ENCODE results near the gene GALT.

The GALT gene

DNA sequence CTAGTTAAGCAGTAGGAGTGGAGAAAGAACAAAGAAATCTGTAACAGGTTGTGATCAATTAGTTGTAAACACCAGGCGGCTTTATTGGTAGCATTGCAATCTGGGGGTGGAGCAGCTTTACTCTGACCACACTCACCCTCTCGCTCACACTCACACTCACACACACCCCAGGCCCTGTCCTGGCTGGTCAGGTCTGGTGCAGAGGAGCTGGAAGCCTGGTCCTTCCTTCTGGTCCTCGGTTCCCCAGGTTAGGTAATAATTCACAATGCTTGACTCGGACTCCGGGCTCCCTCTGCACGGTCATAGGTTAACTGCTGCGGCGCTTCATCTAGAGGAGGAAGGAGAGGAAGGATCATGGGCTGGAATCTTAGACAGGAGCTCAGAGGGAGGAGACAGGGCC is 43.0 kb downstream of the GALT start:
- H2BK5ac ChIP-seq (ENCODE audit: low read length): no peak overlapping the region
- H3K9ac ChIP-seq (ENCODE audit: low read length): no peak overlapping the region
- H3K27me3 ChIP-seq (ENCODE audit: insufficient read depth, low read length, poor library complexity): no peaks in the 10 kb centered on the region
- no peaks in the 10 kb centered on the region for H3K79me1 ChIP-seq (ENCODE audit: low read length)
- H4K5ac ChIP-seq (ENCODE audit: low read length): no peak overlapping the region
- H3K4me1 ChIP-seq (ENCODE audit: control insufficient read depth, low read depth, low read length): no peaks in the 10 kb centered on the region
- H3K27ac ChIP-seq (ENCODE audit: low read depth, low read length): no peak overlapping the region
- WGBS (ENCODE audit: extremely low coverage, insufficient coverage, low lambda C conversion rate): no CpG with 5 or more reads among the region's 8 CpGs
- H3K36me3 ChIP-seq (ENCODE audit: control insufficient read depth, insufficient read depth, low read length): no peaks in the 10 kb centered on the region
- H3K79me2 ChIP-seq (ENCODE audit: control insufficient read depth, insufficient read depth, low read length): no peaks in the 10 kb centered on the region
- no peak overlapping the region for H3K56ac ChIP-seq (ENCODE audit: low read length)
- H2AK5ac ChIP-seq (ENCODE audit: low read length): no peak overlapping the region
- no peak overlapping the region for H4K8ac ChIP-seq (ENCODE audit: low read depth, low read length)
- no peak overlapping the region for H3K23ac ChIP-seq (ENCODE audit: low read length)
- no peak overlapping the region for H2BK120ac ChIP-seq (ENCODE audit: low read depth, low read length)
- no peak overlapping the region for H3K4me3 ChIP-seq (ENCODE audit: low read length)
- no peak overlapping the region for H3K18ac ChIP-seq (ENCODE audit: low read length)
- no peak overlapping the region for H3K4ac ChIP-seq (ENCODE audit: low read depth, low read length)
- no peak for DNase-seq
- no peak overlapping the region for H3K4me2 ChIP-seq (ENCODE audit: low read length)
- no peak overlapping the region for H2BK15ac ChIP-seq (replicated peaks; ENCODE audit: low read depth)

DNA sequence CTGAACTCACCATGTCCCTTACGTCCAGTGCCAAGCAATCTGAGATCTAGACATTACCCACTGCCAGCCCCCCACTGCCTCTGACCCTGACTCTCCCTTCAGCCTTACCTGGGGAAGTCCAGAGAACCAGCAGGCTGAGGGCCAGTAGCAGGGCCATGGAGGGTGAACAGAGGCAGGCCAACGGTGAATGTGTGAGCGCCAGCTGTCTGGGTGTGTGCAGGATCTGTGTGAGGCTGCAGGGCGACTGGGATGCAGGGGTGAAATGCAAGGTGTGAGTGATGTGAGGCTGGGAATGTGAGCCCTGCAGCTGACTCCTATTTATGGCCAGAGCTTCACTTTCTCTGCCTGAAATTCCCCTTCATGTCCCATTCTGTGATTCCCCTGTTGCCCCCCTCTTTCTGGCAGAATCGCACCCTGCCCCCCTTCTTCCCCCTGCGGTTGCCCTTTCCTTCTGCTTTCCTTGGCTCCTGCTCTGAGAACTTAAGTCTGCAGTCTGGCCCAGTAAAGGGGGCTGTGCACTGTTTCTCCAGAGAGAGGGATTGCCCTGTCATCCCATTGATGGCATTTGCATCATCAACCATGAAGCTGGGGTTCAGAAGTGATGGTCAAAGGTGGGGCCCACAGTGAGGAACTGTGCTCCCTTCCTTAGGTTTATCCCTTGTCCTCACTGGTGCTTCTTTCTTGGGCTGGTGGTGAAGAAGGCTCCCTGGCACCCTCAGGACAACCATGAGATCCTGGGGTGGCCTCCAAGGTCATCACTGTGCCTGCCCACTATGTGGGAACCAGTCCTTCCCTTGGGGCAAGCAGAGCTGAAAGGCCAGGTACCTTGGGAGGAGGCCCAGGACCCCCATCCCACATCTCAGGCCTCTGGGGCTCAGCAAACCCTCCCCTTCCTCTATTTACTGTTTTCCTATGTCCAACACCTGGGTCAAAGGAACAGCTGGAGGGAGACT is 44.8 kb downstream of the GALT start, which contains the start of gene CCL19:
TSS of gene CCL19 (minus strand) at position 294 of the 953 bp plus-strand sequence. CDS start at position 157, 137 bp downstream.
- no peaks in the 10 kb centered on the region for H3K27me3 ChIP-seq (ENCODE audit: insufficient read depth, low read length, poor library complexity)
- DNase-seq: no peak
- H4K8ac ChIP-seq (ENCODE audit: low read depth, low read length): no peak within 1 kb of the TSS
- H3K9ac ChIP-seq (ENCODE audit: low read length): no peak within 1 kb of the TSS
- no CpG with 5 or more reads among the region's 6 CpGs for WGBS (ENCODE audit: extremely low coverage, insufficient coverage, low lambda C conversion rate)
- H3K56ac ChIP-seq (ENCODE audit: low read length): no peak within 1 kb of the TSS
- H3K4me1 ChIP-seq (ENCODE audit: control insufficient read depth, low read depth, low read length): no peaks in the 10 kb centered on the region
- no peak within 1 kb of the TSS for H2AK5ac ChIP-seq (ENCODE audit: low read length)
- H3K23ac ChIP-seq (ENCODE audit: low read length): no peak within 1 kb of the TSS
- no peak within 1 kb of the TSS for H4K5ac ChIP-seq (ENCODE audit: low read length)
- no peak within 1 kb of the TSS for H3K18ac ChIP-seq (ENCODE audit: low read length)
- no peak within 1 kb of the TSS for H3K27ac ChIP-seq (ENCODE audit: low read depth, low read length)
- no peak within 1 kb of the TSS for H3K4ac ChIP-seq (ENCODE audit: low read depth, low read length)
- H3K4me2 ChIP-seq (ENCODE audit: low read length): no peak within 1 kb of the TSS
- H3K36me3 ChIP-seq (ENCODE audit: control insufficient read depth, insufficient read depth, low read length): no peaks in the 10 kb centered on the region
- H2BK120ac ChIP-seq (ENCODE audit: low read depth, low read length): no peak within 1 kb of the TSS
- H3K79me2 ChIP-seq (ENCODE audit: control insufficient read depth, insufficient read depth, low read length): no peaks in the 10 kb centered on the region
- H2BK15ac ChIP-seq (replicated peaks; ENCODE audit: low read depth): no peak within 1 kb of the TSS
- H3K4me3 ChIP-seq (ENCODE audit: low read length): no peak within 1 kb of the TSS
- no peaks in the 10 kb centered on the region for H3K79me1 ChIP-seq (ENCODE audit: low read length)
- H2BK5ac ChIP-seq (ENCODE audit: low read length): no peak within 1 kb of the TSS

DNA sequence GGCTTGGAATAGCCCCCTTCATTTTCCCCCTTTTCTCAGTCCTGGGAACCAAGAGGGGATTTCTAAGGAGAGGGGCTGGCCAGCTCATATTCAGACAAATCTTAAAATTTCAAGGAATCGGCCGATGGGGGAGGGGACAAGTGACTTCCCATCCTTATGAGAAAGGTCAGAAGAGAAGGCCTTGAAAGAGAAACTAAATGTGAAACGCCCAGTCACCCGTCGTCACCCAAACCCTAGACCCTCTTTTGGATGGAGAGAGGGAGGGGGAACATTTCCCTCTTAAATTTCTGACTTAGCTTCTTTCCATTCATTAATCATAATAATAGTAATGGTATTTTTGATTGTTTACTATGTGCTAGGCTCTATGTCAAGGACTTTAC is 45.5 kb downstream of the GALT start:
- no peak overlapping the region for H2BK5ac ChIP-seq (ENCODE audit: low read length)
- no peak overlapping the region for H2AK5ac ChIP-seq (ENCODE audit: low read length)
- no peaks in the 10 kb centered on the region for H3K4me1 ChIP-seq (ENCODE audit: control insufficient read depth, low read depth, low read length)
- no peak overlapping the region for H3K4me2 ChIP-seq (ENCODE audit: low read length)
- H2BK120ac ChIP-seq (ENCODE audit: low read depth, low read length): no peak overlapping the region
- no peak for DNase-seq
- H3K27me3 ChIP-seq (ENCODE audit: insufficient read depth, low read length, poor library complexity): no peaks in the 10 kb centered on the region
- H3K36me3 ChIP-seq (ENCODE audit: control insufficient read depth, insufficient read depth, low read length): no peaks in the 10 kb centered on the region
- no peak overlapping the region for H3K23ac ChIP-seq (ENCODE audit: low read length)
- no peak overlapping the region for H3K9ac ChIP-seq (ENCODE audit: low read length)
- H4K5ac ChIP-seq (ENCODE audit: low read length): no peak overlapping the region
- no peaks in the 10 kb centered on the region for H3K79me2 ChIP-seq (ENCODE audit: control insufficient read depth, insufficient read depth, low read length)
- no peak overlapping the region for H4K8ac ChIP-seq (ENCODE audit: low read depth, low read length)
- no peak overlapping the region for H3K4ac ChIP-seq (ENCODE audit: low read depth, low read length)
- no peak overlapping the region for H2BK15ac ChIP-seq (replicated peaks; ENCODE audit: low read depth)
- no peak overlapping the region for H3K27ac ChIP-seq (ENCODE audit: low read depth, low read length)
- H3K56ac ChIP-seq (ENCODE audit: low read length): no peak overlapping the region
- H3K4me3 ChIP-seq (ENCODE audit: low read length): no peak overlapping the region
- no CpG with 5 or more reads among the region's 5 CpGs for WGBS (ENCODE audit: extremely low coverage, insufficient coverage, low lambda C conversion rate)
- no peaks in the 10 kb centered on the region for H3K79me1 ChIP-seq (ENCODE audit: low read length)
- no peak overlapping the region for H3K18ac ChIP-seq (ENCODE audit: low read length)

DNA sequence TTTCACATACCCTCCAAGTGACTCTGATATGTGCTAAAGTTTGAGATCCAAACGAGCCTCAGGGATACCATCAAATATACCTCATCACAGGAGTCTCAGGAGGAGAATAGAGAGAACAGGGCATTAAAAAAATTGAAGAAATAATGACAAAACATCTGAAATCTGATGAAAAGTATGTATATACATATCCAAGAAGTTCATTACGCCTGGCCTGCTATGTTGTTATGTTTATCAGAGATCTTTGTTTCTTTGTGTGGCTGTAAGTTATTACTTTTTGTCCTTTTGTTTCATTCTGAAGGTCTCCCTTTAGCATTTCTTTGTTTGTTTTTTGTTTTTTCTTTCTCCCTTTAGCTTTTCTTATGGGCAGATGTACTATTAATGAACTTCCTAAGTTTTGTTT is 47.1 kb downstream of the GALT start:
- Histone ChIP-seq H3K27me3 (ENCODE audit: insufficient read depth, low read length, poor library complexity) (no peaks in the 10 kb centered on the region), H2BK5ac (ENCODE audit: low read length) (no peak overlapping the region), H4K8ac (ENCODE audit: low read depth, low read length) (no peak overlapping the region), H3K4me3 (ENCODE audit: low read length) (no peak overlapping the region), H3K18ac (ENCODE audit: low read length) (no peak overlapping the region), H3K23ac (ENCODE audit: low read length) (no peak overlapping the region), H3K79me2 (ENCODE audit: control insufficient read depth, insufficient read depth, low read length) (no peaks in the 10 kb centered on the region), H3K9ac (ENCODE audit: low read length) (no peak overlapping the region), H3K4ac (ENCODE audit: low read depth, low read length) (no peak overlapping the region), H3K79me1 (ENCODE audit: low read length) (no peaks in the 10 kb centered on the region), H3K36me3 (ENCODE audit: control insufficient read depth, insufficient read depth, low read length) (no peaks in the 10 kb centered on the region), H4K5ac (ENCODE audit: low read length) (no peak overlapping the region), H3K4me2 (ENCODE audit: low read length) (no peak overlapping the region), H2BK15ac (replicated peaks; ENCODE audit: low read depth) (no peak overlapping the region), H3K27ac (ENCODE audit: low read depth, low read length) (no peak overlapping the region), H3K4me1 (ENCODE audit: control insufficient read depth, low read depth, low read length) (no peaks in the 10 kb centered on the region), H2AK5ac (ENCODE audit: low read length) (no peak overlapping the region), H3K56ac (ENCODE audit: low read length) (no peak overlapping the region), H2BK120ac (ENCODE audit: low read depth, low read length) (no peak overlapping the region)
- no peak for DNase-seq
- WGBS (ENCODE audit: extremely low coverage, insufficient coverage, low lambda C conversion rate): no CpG with 5 or more reads among the region's 2 CpGs

DNA sequence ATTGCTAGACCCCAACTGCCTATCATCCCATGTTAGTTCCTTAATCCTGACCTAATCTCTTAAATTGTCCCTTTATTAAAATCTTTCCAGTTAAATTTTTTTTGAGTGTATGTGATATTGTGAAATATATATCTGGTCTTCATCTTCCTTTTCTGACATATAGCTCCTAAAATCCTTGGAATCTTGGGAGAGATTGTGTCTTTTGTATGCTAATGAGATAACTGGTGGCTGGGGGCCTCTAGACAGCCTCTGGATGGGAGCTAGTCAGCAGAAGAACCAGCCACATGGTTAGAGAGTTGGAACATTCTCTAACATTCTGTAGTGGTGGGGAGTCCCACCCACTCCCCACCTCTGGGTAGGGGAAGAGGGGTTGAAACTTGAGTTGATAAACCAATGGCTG is 48.3 kb downstream of the GALT start:
- Histone ChIP-seq H3K4ac (ENCODE audit: low read depth, low read length) (no peak overlapping the region), H3K79me2 (ENCODE audit: control insufficient read depth, insufficient read depth, low read length) (no peaks in the 10 kb centered on the region), H2AK5ac (ENCODE audit: low read length) (no peak overlapping the region), H3K4me3 (ENCODE audit: low read length) (no peak overlapping the region), H3K36me3 (ENCODE audit: control insufficient read depth, insufficient read depth, low read length) (no peaks in the 10 kb centered on the region), H4K5ac (ENCODE audit: low read length) (no peak overlapping the region), H3K27me3 (ENCODE audit: insufficient read depth, low read length, poor library complexity) (peaks cover 2% of the 10 kb centered on the region), H3K79me1 (ENCODE audit: low read length) (no peaks in the 10 kb centered on the region), H3K27ac (ENCODE audit: low read depth, low read length) (no peak overlapping the region), H3K18ac (ENCODE audit: low read length) (no peak overlapping the region), H3K9ac (ENCODE audit: low read length) (no peak overlapping the region), H2BK120ac (ENCODE audit: low read depth, low read length) (no peak overlapping the region), H4K8ac (ENCODE audit: low read depth, low read length) (no peak overlapping the region), H3K56ac (ENCODE audit: low read length) (no peak overlapping the region), H3K4me1 (ENCODE audit: control insufficient read depth, low read depth, low read length) (no peaks in the 10 kb centered on the region), H2BK15ac (replicated peaks; ENCODE audit: low read depth) (no peak overlapping the region), H3K23ac (ENCODE audit: low read length) (no peak overlapping the region), H2BK5ac (ENCODE audit: low read length) (no peak overlapping the region), H3K4me2 (ENCODE audit: low read length) (no peak overlapping the region)
- peak; percentile 63 for DNase-seq

Data from mesendoderm (in vitro differentiated cells).